ENCODE results near the gene HSDL2.

DNA sequence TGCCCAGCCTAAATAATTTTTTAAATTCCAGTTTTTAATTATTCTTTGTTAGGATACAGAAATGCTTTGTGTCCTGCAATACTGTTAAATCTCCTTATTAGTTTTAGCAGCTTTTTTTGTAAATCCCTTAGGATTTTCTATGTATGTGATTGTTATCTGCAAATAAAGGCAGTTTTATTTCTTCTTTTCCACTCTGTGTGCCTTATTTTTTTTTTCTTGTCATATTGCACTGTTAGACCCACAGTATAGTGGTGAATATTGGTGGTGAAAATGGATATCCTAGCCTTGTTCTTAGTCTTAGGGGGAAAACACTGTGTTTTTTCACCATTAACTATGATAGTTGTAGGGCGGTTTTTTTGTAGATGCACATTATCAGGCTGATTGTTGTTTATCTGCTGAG is 95.4 kb downstream of the HSDL2 start:
- TF ChIP-seq, protein P1, sequence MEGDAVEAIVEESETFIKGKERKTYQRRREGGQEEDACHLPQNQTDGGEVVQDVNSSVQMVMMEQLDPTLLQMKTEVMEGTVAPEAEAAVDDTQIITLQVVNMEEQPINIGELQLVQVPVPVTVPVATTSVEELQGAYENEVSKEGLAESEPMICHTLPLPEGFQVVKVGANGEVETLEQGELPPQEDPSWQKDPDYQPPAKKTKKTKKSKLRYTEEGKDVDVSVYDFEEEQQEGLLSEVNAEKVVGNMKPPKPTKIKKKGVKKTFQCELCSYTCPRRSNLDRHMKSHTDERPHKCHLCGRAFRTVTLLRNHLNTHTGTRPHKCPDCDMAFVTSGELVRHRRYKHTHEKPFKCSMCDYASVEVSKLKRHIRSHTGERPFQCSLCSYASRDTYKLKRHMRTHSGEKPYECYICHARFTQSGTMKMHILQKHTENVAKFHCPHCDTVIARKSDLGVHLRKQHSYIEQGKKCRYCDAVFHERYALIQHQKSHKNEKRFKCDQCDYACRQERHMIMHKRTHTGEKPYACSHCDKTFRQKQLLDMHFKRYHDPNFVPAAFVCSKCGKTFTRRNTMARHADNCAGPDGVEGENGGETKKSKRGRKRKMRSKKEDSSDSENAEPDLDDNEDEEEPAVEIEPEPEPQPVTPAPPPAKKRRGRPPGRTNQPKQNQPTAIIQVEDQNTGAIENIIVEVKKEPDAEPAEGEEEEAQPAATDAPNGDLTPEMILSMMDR (IDR thresholded peaks at IDR 0.05): no peak
- TF ChIP-seq POLR2A (IDR thresholded peaks at IDR 0.05): no peak

Measured in heart left ventricle (tissue), 13 donors.